K562 (cell line): ENCODE measurements around the gene MCAM. TPM values are rescaled to one million over a fixed set of nuclear protein-coding genes. Genes with fewer than 3 reads are reported as not detected.

Experiments
- ATAC-seq: fragments of 200-7000 bp; cut with Tn5 transposase; 3 replicates; pipeline ENCODE4 v1.9.1; 2020; ENCODE audit warnings: moderate library complexity
- BruUV-seq: library from RNA; stranded (reverse); fragments of 400-500 nt; replicated peaks from 2 replicates; lab custom pipeline; 2021; lab: Mats Ljungman, UMichigan
- CTCF ChIA-PET: fragments of 300-600 bp; formaldehyde crosslinking; extraction: SDS; loops from one replicate; lab custom pipeline; 2021; ENCODE audit warnings: low intra/inter-chr PET ratio; lab: Yijun Ruan, JAX
- POLR2A ChIA-PET: fragments of 300-600, 350-650 bp; sonication (Branson Sonifier 250); formaldehyde crosslinking; extraction: SDS; loops from one replicate; lab custom pipeline; 2021; ENCODE audit warnings: antibody characterized with exemption, inconsistent platforms; lab: Yijun Ruan, JAX
- DNase-seq, 4 experiments: peaks; one replicate each; pipeline versions ENCODE4 v3.0.0 to v3.0.0-alpha.2; 2011 to 2018; ENCODE audit warnings: low spot score in 3 of 4, mixed read lengths in 3 of 4; ENCODE audit errors: extremely low read depth in 1 of 4
- FAIRE-seq: peaks from 2 replicates; lab custom pipeline; 2011; peaks lifted over from hg19 to GRCh38; lab: Jason Lieb, UNC
- H2AFZ ChIP-seq: 2 replicates; pipeline ENCODE4 v1.6.0; 2011; ENCODE audit warnings: low read depth, low read length, control low read depth, inconsistent platforms
- H3K27ac ChIP-seq: fragments of 200-600 bp; 3 replicates; pipeline ENCODE4 v1.8.0; 2011; ENCODE audit warnings: low read depth, mild to moderate bottlenecking, control low read depth, inconsistent platforms, low read length, moderate library complexity, mixed read lengths; ENCODE audit errors: extremely low read depth
- H3K27me3 ChIP-seq, 2 experiments: fragments of 300-600 bp in 1 of 2; 2 replicates in 1 of 2; 3 replicates in 1 of 2; pipeline versions ENCODE4 v1.6.0 to v1.8.0; 2011; ENCODE audit warnings: inconsistent platforms in 2 of 2, low read length in 2 of 2, mild to moderate bottlenecking in 1 of 2, mixed read lengths in 1 of 2, moderate library complexity in 1 of 2; ENCODE audit not compliant: control insufficient read depth in 2 of 2, insufficient read depth in 2 of 2
- H3K36me3 ChIP-seq: fragments of 300-600 bp; 3 replicates; pipeline ENCODE4 v1.8.0; 2011; ENCODE audit warnings: mild to moderate bottlenecking, low read length, inconsistent platforms; ENCODE audit not compliant: control insufficient read depth, insufficient read depth
- H3K4me1 ChIP-seq, 2 experiments: fragments of 200-600 bp in 1 of 2; replicated peaks in 1 of 2; 2 replicates in 1 of 2; 3 replicates in 1 of 2; pipeline versions ENCODE4 v1.5.1 to v1.8.0; 2011; ENCODE audit warnings: inconsistent platforms in 2 of 2, low read length in 2 of 2, mild to moderate bottlenecking in 1 of 2, mixed read lengths in 1 of 2, moderate library complexity in 1 of 2; ENCODE audit not compliant: control insufficient read depth in 2 of 2, insufficient read depth in 2 of 2
- H3K4me2 ChIP-seq: 2 replicates; pipeline ENCODE4 v1.6.1; 2011; ENCODE audit warnings: low read length, control low read depth, inconsistent platforms, mixed read lengths; ENCODE audit not compliant: insufficient read depth
- H3K4me3 ChIP-seq: fragments of 200-600 bp; sonication (generic), shearing (Covaris generic); 2 replicates; pipeline ENCODE4 v1.5.1; 2016; ENCODE audit warnings: control low read depth, inconsistent platforms
- H3K79me2 ChIP-seq: fragments of 200-600 bp; 3 replicates; pipeline ENCODE4 v1.8.0; 2011; ENCODE audit warnings: low read length, inconsistent platforms; ENCODE audit not compliant: control insufficient read depth, insufficient read depth
- H3K9ac ChIP-seq, 2 experiments: 2 replicates each; pipeline versions ENCODE4 v1.6.0 to v1.6.1; 2011; ENCODE audit warnings: low read depth in 2 of 2, low read length in 2 of 2, control low read depth in 1 of 2, inconsistent platforms in 1 of 2, mild to moderate bottlenecking in 1 of 2, mixed read lengths in 1 of 2; ENCODE audit not compliant: insufficient read depth in 1 of 2
- H3K9me1 ChIP-seq: one replicate; pipeline ENCODE4 v1.6.0; 2011; ENCODE audit warnings: inconsistent platforms, mild to moderate bottlenecking, low read length, moderate library complexity; ENCODE audit not compliant: control insufficient read depth, insufficient read depth
- H3K9me3 ChIP-seq: replicated peaks from 2 replicates; pipeline ENCODE4 v1.5.1; 2011; ENCODE audit warnings: low read depth, low read length, inconsistent platforms; ENCODE audit not compliant: control insufficient read depth, insufficient read depth
- H4K20me1 ChIP-seq: replicated peaks from 2 replicates; pipeline ENCODE4 v1.6.1; 2011; ENCODE audit warnings: low read length, inconsistent platforms, mixed read lengths; ENCODE audit not compliant: control insufficient read depth, insufficient read depth
- CREB5 ChIP-seq: fragments of 250-450 bp; sonication (Bioruptor Pico); IDR thresholded peaks from 2 replicates; pipeline ENCODE4 v1.5.0; 2020; ENCODE audit warnings: mild to moderate bottlenecking
- ELF1 ChIP-seq: fragments of 200-800 bp; sonication (Bioruptor generic); IDR thresholded peaks from 2 replicates; pipeline ENCODE4 v1.6.1; 2016; ENCODE audit warnings: missing genetic modification characterization, missing compliant biosample characterization
- ESRRA ChIP-seq: fragments of 450-650 bp; IDR thresholded peaks from 2 replicates; pipeline ENCODE4 v1.6.1; 2014; ENCODE audit warnings: low read depth, mild to moderate bottlenecking, moderate library complexity, borderline replicate concordance
- FOXJ2 ChIP-seq: fragments of 200-800 bp; sonication (Bioruptor generic); IDR thresholded peaks from 2 replicates; pipeline ENCODE4 v1.6.1; 2016; ENCODE audit warnings: missing genetic modification characterization, missing compliant biosample characterization
- JUN ChIP-seq, 2 experiments: sonication (generic) in 1 of 2; formaldehyde crosslinking in 1 of 2; IDR thresholded peaks; 2 replicates each; pipeline versions ENCODE4 v1.6.1 to v1.8.0; 2012 to 2022; ENCODE audit warnings: borderline replicate concordance in 2 of 2, mild to moderate bottlenecking in 2 of 2, improper control_type of control experiment in 1 of 2, low read depth in 1 of 2, low read length in 1 of 2, missing genetic modification reagents in 1 of 2
- JUNB ChIP-seq: fragments of 450-650 bp; formaldehyde crosslinking; conservative IDR thresholded peaks from 2 replicates; pipeline ENCODE4 v1.4.0; 2020; ENCODE audit warnings: mild to moderate bottlenecking
- KDM4B ChIP-seq, 2 experiments: fragments of 450-650 bp in 1 of 2; sonication (generic) in 1 of 2; IDR thresholded peaks; 2 replicates each; pipeline ENCODE4 v1.6.1; 2016 to 2017; ENCODE audit warnings: borderline replicate concordance in 2 of 2, antibody characterized with exemption in 1 of 2, low read depth in 1 of 2, mild to moderate bottlenecking in 1 of 2
- NRF1 ChIP-seq, 2 experiments: fragments of 450-650 bp; IDR thresholded peaks in 1 of 2; conservative IDR thresholded peaks in 1 of 2; 2 replicates each; pipeline ENCODE4 v1.6.1; 2014; ENCODE audit warnings: mild to moderate bottlenecking in 2 of 2
- PKNOX1 ChIP-seq: fragments of 450-650 bp; IDR thresholded peaks from 2 replicates; pipeline ENCODE4 v1.6.1; 2016
- RBFOX2 ChIP-seq: fragments of 200-400 bp; formaldehyde crosslinking; IDR thresholded peaks from 2 replicates; pipeline ENCODE4 v1.6.1; 2017; ENCODE audit warnings: low read depth, mild to moderate bottlenecking, low read length, moderate library complexity
- RFX1 ChIP-seq: fragments of 450-650 bp; IDR thresholded peaks from 2 replicates; pipeline ENCODE4 v1.6.1; 2016; ENCODE audit warnings: mild to moderate bottlenecking, moderate library complexity
- SRF ChIP-seq, 2 experiments: fragments of 250-450, 450-650 bp in 1 of 2; sonication (Bioruptor Pico) in 1 of 2; sonication (generic) in 1 of 2; formaldehyde crosslinking; IDR thresholded peaks; 2 replicates each; pipeline versions ENCODE4 v1.5.0 to v1.5.1; 2020 to 2022; ENCODE audit warnings: mild to moderate bottlenecking in 1 of 2, missing genetic modification reagents in 1 of 2
- TBL1XR1 ChIP-seq, 2 experiments: IDR thresholded peaks; 2 replicates each; pipeline ENCODE4 v1.6.1; 2012; ENCODE audit warnings: improper control_type of control experiment in 2 of 2, low read length in 2 of 2, mild to moderate bottlenecking in 1 of 2
- TCF7L2 ChIP-seq: fragments of 150-350 bp; IDR thresholded peaks from 2 replicates; pipeline ENCODE4 v1.6.1; 2016; ENCODE audit warnings: low read depth, mild to moderate bottlenecking, low read length, moderate library complexity
- ZFP1 ChIP-seq: fragments of 450-650 bp; formaldehyde crosslinking; IDR thresholded peaks from 2 replicates; pipeline ENCODE4 v1.4.0; 2020; ENCODE audit warnings: mild to moderate bottlenecking, mixed read lengths
- ZNF408 ChIP-seq: fragments of 250-450 bp; sonication (Bioruptor Pico); IDR thresholded peaks from 2 replicates; pipeline ENCODE4 v1.4.0; 2020; ENCODE audit warnings: low read depth, mild to moderate bottlenecking, moderate library complexity
- ZNF583 ChIP-seq: fragments of 250-450 bp; sonication (Bioruptor Pico); IDR thresholded peaks from 2 replicates; pipeline ENCODE4 v1.4.0; 2020
- ZNF655 ChIP-seq: fragments of 250-450 bp; sonication (Bioruptor Pico); IDR thresholded peaks from 2 replicates; pipeline ENCODE4 v1.5.0; 2021
- WGBS: fragments of 100-300 bp; shearing (Covaris generic); methylation state at CpG from one replicate; pipeline ENCODE4 v1.1.6; 2016; ENCODE audit warnings: low coverage, mixed read lengths; ENCODE audit not compliant: insufficient coverage; ENCODE audit errors: missing lambda C conversion rate; 5-methylcytosine and 5-hydroxymethylcytosine counted together
- in situ Hi-C: fragments of 300-500 bp; cut with MboI; formaldehyde crosslinking; loops from 4 replicates; pipeline ENCODE4 v1.15.0; 2018; ENCODE audit warnings: inconsistent platforms, mixed read lengths
- intact Hi-C: fragments of 100-400 bp; cut with micrococcal nuclease; formaldehyde crosslinking; loops from 2 replicates; pipeline ENCODE4 v1.14.2; 2022
- polyA plus RNA-seq, 8 experiments: library from polyadenylated mRNA; depleted of rRNA in 4 of 8; stranded (reverse) in 5 of 8; unstranded in 3 of 8; fragments of >200 nt; fragmentation: Nextera tagmentation in 2 of 8; fragmentation: Illumina TruSeq in 1 of 8; extraction: Ambion mirVana in 2 of 8; extraction: Trizol in 1 of 8; gene quantifications; 2 replicates each; pipeline versions ENCODE4 v1.2.1 to v1.2.3, GENCODE V29; 2011 to 2014; ENCODE audit warnings: inconsistent platforms in 1 of 8, missing spikeins in 1 of 8
- total RNA-seq, 7 experiments: library from RNA; depleted of rRNA in 6 of 7; stranded (reverse); fragments of >200 nt in 6 of 7; fragmentation: Illumina TruSeq in 2 of 7; extraction: Trizol in 2 of 7; gene quantifications; 2 replicates each; pipeline versions ENCODE4 v1.2.1 to v1.2.3, GENCODE V29; 2011 to 2021; ENCODE audit warnings: low replicate concordance in 1 of 7

MCAM gene
- total and polyA plus RNA-seq, 9 of the 15 experiments (the other 6 are each of a cell fraction or from before 2014, with no cell fraction given), result 14.7 to 118 (median 53.6) TPM

- FAIRE-seq, result no peak
- Histone ChIP-seq H3K27me3 (no peaks in the 10 kb centered on the region), H3K9me3 (no peaks in the 10 kb centered on the region), H3K79me2 (no peaks in the 10 kb centered on the region), H3K36me3 (peaks cover 24% of the 10 kb centered on the region), H3K4me2 (no peak overlapping the region), H4K20me1 (no peaks in the 10 kb centered on the region), H3K9ac (no peak overlapping the region), H3K4me1 (peaks cover 4 to 11% of the 10 kb centered on the region in 2 experiments; a peak in 4 of 5 replicates), H3K27ac (no peak overlapping the region), H3K4me3 (no peak overlapping the region), H2AFZ (peak overlapping the region; percentile 40; the same call in 1 of the 2 replicates), H3K9me1 (no peaks in the 10 kb centered on the region)
- no TSS peak for BruUV-seq
- DNase-seq, result peak in 3 of 4 experiments; percentile 62 to 65 (median 63)
- ATAC-seq, result no peak
- ChIA-PET POLR2A (interaction anchor here (0.7 kb wide), 1 partner anchor 560 kb away, joined by 5 read pairs; no protein-coding TSS in a partner anchor), CTCF (interaction anchor here (1.0 kb wide), 2 partner anchors 14 to 122 kb away, joined by 3 to 6 read pairs; no protein-coding TSS in a partner anchor)
- WGBS, result 25% methylated on average over 4 of the region's 4 CpGs
- intact Hi-C loops (loop anchor here (10.0 kb wide), 1 partner anchor 862 kb away; the partner anchor contains the start of gene OAF), in situ Hi-C loops (no loop called here)
- TF ChIP-seq RBFOX2 (no peak), TCF7L2 (no peak), KDM4B (IDR thresholded peaks at IDR 0.05; ENCODE audit: borderline replicate concordance in 2 of 2, low read depth in 1 of 2) (no peak), NRF1 (conservative IDR thresholded peaks at IDR 0.05 in 1 of 2, IDR thresholded peaks at IDR 0.05 in 1 of 2) (peak in 1 of 2 experiments; percentile 20; a peak in 1 of 4 replicates), TBL1XR1 (IDR thresholded peaks at IDR 0.05; ENCODE audit: low read length in 2 of 2) (no peak), ZNF655 (CRISPR knock-in tag) (no peak), ELF1 (tag) (no peak), JUN (IDR thresholded peaks at IDR 0.05; ENCODE audit: borderline replicate concordance, low read depth, low read length) (no peak), JUN (CRISPR knock-in tag; IDR thresholded peaks at IDR 0.05; ENCODE audit: borderline replicate concordance) (no peak), SRF (CRISPR knock-in tag; IDR thresholded peaks at IDR 0.05) (no peak), CREB5 (CRISPR knock-in tag) (no peak), PKNOX1 (peak; percentile 67), ZNF583 (CRISPR knock-in tag) (no peak), ZNF408 (CRISPR knock-in tag) (no peak), RFX1 (peak; percentile 74), JUNB (CRISPR knock-in tag) (no peak), ESRRA (peak; percentile 98), FOXJ2 (tag) (peak; percentile 92), ZFP1 (CRISPR knock-in tag) (no peak)
These were observed 35.9 kb upstream of the MCAM start for GRCh38 chr11:119352857-119353260.
